PC-3 (cell line): Measurements from ENCODE around the gene PPM1B.

Experiments
- EZH2 ChIP-seq: fragments of 300-600 bp; sonication (generic); IDR thresholded peaks from one replicate; pipeline ENCODE4 v1.6.1; 2017; ENCODE audit warnings: antibody characterized with exemption, mild to moderate bottlenecking, low read length; ENCODE audit not compliant: unreplicated experiment
- EZH2phosphoT487 ChIP-seq: fragments of 300-600 bp; sonication (generic); IDR thresholded peaks from 2 replicates; pipeline ENCODE4 v1.6.1; 2018; ENCODE audit warnings: mild to moderate bottlenecking, antibody characterized with exemption, low read length, borderline replicate concordance
- TF ChIP-seq, protein P1 (sequence below): fragments of 300-600 bp; sonication (generic); conservative IDR thresholded peaks from 2 replicates; pipeline ENCODE4 v1.5.1; 2017; ENCODE audit warnings: antibody characterized with exemption, low read depth, mild to moderate bottlenecking, low read length

DNA sequence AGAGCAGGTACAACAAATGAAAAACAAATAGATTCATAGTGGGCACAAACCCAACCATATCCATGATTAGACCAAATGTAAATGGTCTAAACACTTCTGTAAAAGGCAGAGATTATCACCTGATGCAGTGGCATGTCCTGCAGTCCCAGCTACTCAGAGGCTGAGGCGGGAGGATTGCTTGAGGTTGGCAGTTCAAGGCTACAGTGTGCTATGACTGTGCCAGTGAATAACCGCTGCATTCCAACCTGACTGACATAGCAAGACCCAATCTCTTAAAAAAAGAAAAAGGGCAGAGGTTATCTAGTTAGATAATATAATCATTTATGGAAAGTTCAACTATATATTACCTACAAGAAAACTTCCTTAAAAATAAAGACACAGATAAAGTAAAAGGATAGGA is 85.3 kb downstream of the PPM1B start:
- TF ChIP-seq, protein P1, sequence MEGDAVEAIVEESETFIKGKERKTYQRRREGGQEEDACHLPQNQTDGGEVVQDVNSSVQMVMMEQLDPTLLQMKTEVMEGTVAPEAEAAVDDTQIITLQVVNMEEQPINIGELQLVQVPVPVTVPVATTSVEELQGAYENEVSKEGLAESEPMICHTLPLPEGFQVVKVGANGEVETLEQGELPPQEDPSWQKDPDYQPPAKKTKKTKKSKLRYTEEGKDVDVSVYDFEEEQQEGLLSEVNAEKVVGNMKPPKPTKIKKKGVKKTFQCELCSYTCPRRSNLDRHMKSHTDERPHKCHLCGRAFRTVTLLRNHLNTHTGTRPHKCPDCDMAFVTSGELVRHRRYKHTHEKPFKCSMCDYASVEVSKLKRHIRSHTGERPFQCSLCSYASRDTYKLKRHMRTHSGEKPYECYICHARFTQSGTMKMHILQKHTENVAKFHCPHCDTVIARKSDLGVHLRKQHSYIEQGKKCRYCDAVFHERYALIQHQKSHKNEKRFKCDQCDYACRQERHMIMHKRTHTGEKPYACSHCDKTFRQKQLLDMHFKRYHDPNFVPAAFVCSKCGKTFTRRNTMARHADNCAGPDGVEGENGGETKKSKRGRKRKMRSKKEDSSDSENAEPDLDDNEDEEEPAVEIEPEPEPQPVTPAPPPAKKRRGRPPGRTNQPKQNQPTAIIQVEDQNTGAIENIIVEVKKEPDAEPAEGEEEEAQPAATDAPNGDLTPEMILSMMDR: no peak
- TF ChIP-seq EZH2 (no peak), EZH2phosphoT487 (no peak)
